ENCODE results near the gene ACE. TPM values are rescaled to one million over a fixed set of nuclear protein-coding genes. Genes with fewer than 3 reads are reported as not detected.

ACE gene
- total RNA-seq, 1 donor from 2014 or later, result 9.6 TPM

DNA sequence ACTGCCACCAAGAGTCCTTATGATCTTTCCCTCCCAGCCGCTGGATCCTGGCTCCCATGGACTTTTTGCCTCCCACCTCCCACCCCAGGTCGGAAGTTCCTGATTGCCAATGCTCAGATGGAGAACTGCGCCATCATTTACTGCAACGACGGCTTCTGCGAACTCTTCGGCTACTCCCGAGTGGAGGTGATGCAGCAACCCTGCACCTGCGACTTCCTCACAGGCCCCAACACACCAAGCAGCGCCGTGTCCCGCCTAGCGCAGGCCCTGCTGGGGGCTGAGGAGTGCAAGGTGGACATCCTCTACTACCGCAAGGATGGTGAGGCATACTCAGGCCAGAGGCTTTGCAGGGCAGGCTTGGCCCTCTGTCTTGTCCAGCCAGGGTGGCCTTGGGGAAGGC lies 47.2 kb downstream of the ACE start:
- H3K36me3 ChIP-seq, result no peaks in the 10 kb centered on the region
- H3K27me3 ChIP-seq, result no peaks in the 10 kb centered on the region
- TF ChIP-seq, protein P1, sequence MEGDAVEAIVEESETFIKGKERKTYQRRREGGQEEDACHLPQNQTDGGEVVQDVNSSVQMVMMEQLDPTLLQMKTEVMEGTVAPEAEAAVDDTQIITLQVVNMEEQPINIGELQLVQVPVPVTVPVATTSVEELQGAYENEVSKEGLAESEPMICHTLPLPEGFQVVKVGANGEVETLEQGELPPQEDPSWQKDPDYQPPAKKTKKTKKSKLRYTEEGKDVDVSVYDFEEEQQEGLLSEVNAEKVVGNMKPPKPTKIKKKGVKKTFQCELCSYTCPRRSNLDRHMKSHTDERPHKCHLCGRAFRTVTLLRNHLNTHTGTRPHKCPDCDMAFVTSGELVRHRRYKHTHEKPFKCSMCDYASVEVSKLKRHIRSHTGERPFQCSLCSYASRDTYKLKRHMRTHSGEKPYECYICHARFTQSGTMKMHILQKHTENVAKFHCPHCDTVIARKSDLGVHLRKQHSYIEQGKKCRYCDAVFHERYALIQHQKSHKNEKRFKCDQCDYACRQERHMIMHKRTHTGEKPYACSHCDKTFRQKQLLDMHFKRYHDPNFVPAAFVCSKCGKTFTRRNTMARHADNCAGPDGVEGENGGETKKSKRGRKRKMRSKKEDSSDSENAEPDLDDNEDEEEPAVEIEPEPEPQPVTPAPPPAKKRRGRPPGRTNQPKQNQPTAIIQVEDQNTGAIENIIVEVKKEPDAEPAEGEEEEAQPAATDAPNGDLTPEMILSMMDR (IDR thresholded peaks at IDR 0.05), result no peak
- TF ChIP-seq POLR2A (IDR thresholded peaks at IDR 0.05) (no peak), POLR2AphosphoS5 (IDR thresholded peaks at IDR 0.05; ENCODE audit: insufficient read depth in 1 of 2, low read depth in 1 of 2) (no peak)
- no peak overlapping the region for H3K4me3 ChIP-seq
- intact Hi-C loops (cut with DNase I), result no loop called here
- no peaks in the 10 kb centered on the region for H3K9me3 ChIP-seq
- no peak for DNase-seq (ENCODE audit: extremely low spot score in 2 of 2)
- no peak overlapping the region for H3K27ac ChIP-seq
- no peaks in the 10 kb centered on the region for H3K4me1 ChIP-seq

DNA sequence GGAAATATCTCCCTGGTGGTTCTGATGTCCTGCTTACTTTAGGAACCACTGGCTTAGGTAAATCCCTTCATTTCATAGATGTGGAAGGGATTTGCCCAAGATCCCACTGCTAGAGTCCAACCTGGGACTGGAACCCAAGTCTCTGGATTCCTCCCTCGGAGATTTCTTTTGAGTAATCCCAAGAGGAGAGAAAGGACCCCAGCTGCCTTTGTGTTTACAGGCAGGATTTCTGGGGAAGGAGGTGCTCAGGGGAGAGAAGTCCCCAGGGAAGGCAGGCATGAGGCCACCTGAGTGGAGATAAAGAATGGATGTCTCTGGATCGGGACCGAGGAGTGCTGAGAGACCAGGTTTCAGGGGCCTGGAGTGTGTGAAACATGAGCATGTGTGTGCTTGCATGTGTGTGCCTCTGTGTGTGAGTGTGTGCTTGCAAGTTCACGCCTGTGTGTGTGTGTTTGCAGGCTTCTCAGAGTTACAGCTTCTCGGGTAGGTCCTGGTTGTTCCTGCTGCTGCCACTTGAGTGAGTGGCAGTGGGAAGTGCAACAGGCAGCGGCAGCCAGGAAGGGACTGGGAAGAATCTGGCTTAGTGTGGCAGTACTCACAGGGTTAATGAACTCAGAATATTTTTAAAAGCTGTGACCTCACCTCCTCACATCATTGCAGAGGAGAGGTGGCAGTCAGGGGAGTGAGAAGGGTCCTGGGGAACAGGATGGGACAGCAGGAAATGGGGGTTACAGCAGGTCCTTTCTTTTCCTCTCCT lies 48.5 kb downstream of the ACE start:
- no peaks in the 10 kb centered on the region for H3K27me3 ChIP-seq
- H3K9me3 ChIP-seq, result no peaks in the 10 kb centered on the region
- H3K4me1 ChIP-seq, result no peaks in the 10 kb centered on the region
- no peak for DNase-seq (ENCODE audit: extremely low spot score in 2 of 2)
- H3K36me3 ChIP-seq, result no peaks in the 10 kb centered on the region
- TF ChIP-seq POLR2A (IDR thresholded peaks at IDR 0.05), result no peak
- TF ChIP-seq, protein P1 (IDR thresholded peaks at IDR 0.05), result no peak
- no peak overlapping the region for H3K4me3 ChIP-seq
- no peak overlapping the region for H3K27ac ChIP-seq
- intact Hi-C loops (cut with DNase I), result no loop called here

DNA sequence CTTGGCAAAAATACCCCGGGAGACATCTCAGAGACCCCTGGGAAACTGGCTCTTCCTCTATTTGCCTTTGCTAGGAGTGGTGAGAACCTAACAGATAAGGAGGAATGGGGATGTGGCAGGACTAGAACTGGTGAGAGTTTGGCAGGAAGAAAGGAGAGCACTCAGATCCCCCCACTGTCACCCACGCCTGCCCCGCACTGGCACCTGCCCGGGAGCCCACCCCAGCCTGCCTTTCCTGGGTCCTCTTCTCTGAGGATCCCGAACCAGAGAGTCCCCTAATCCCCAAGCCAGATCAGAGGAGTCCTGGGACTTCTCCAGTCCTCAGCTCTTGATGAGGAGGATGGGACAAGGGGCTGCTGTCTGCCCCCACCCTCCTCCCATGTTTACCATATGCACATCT lies 50.0 kb downstream of the ACE start:
- no peaks in the 10 kb centered on the region for H3K27me3 ChIP-seq
- H3K4me1 ChIP-seq, result no peaks in the 10 kb centered on the region
- TF ChIP-seq POLR2AphosphoS5 (IDR thresholded peaks at IDR 0.05; ENCODE audit: insufficient read depth in 1 of 2, low read depth in 1 of 2) (no peak), POLR2A (IDR thresholded peaks at IDR 0.05) (no peak)
- TF ChIP-seq, protein P1 (IDR thresholded peaks at IDR 0.05), result no peak
- DNase-seq (ENCODE audit: extremely low spot score in 2 of 2), result no peak
- H3K36me3 ChIP-seq, result no peaks in the 10 kb centered on the region
- no peak overlapping the region for H3K27ac ChIP-seq
- no peaks in the 10 kb centered on the region for H3K9me3 ChIP-seq
- intact Hi-C loops (cut with DNase I), result no loop called here
- H3K4me3 ChIP-seq, result no peak overlapping the region

DNA sequence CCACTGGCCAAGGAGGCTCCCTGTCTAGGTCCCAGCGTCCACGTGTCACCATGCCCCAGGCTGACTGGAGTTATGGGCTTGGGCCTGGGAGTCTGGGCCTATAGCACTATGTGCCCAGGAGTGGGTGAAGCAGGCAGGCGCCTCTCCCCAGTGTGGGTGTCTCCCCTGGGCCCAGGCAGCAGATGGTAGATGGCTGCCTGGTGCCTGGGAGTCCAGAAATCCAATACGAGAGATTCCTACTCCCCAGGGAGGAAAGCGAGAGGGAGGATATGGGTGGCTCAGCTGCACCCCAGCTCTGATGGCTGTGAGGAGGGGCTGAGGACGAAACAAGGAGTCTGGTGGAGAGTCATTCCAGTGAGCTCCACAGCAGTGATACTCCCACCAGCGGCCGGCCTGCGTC lies 51.3 kb downstream of the ACE start:
- intact Hi-C loops (cut with DNase I), result no loop called here
- no peaks in the 10 kb centered on the region for H3K9me3 ChIP-seq
- H3K27me3 ChIP-seq, result no peaks in the 10 kb centered on the region
- H3K36me3 ChIP-seq, result no peaks in the 10 kb centered on the region
- H3K4me1 ChIP-seq, result no peaks in the 10 kb centered on the region
- DNase-seq (ENCODE audit: extremely low spot score in 2 of 2), result no peak
- H3K27ac ChIP-seq, result no peak overlapping the region
- H3K4me3 ChIP-seq, result no peak overlapping the region
- no peak for TF ChIP-seq POLR2AphosphoS5 (IDR thresholded peaks at IDR 0.05; ENCODE audit: insufficient read depth in 1 of 2, low read depth in 1 of 2)
- no peak for TF ChIP-seq POLR2A (IDR thresholded peaks at IDR 0.05)
- TF ChIP-seq, protein P1 (IDR thresholded peaks at IDR 0.05), result no peak

DNA sequence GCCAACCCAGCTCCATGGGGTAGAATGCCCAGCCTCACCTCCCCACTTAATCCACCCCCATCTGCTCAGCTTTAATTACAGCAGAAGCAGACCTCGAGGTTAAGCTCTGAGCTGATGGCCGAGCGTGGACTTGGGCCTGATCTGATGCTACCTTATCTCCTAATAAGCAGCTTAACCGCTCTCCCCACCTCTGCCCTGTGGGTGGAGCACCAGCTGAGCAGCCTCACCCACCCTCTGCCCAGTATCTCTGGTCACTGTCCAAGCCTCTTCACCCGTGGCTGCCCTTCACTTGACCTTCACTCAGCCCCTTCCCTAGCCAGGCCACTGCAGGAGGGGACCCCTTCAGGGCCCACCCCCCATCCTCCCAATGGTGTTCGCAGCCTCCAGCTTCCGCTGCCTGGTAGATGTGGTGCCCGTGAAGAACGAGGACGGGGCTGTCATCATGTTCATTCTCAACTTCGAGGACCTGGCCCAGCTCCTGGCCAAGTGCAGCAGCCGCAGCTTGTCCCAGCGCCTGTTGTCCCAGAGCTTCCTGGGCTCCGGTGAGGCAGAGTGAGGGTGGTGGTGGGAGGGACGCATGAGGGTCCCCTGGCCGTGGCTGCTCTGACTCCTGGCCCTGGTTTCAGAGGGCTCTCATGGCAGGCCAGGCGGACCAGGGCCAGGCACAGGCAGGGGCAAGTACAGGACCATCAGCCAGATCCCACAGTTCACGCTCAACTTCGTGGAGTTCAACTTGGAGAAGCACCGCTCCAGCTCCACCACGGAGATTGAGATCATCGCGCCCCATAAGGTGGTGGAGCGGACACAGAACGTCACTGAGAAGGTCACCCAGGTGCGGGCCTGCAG lies 53.1 kb downstream of the ACE start:
- Histone ChIP-seq H3K27ac (no peak overlapping the region), H3K4me1 (no peaks in the 10 kb centered on the region), H3K4me3 (no peak overlapping the region), H3K27me3 (no peaks in the 10 kb centered on the region), H3K36me3 (no peaks in the 10 kb centered on the region), H3K9me3 (no peaks in the 10 kb centered on the region)
- no peak for TF ChIP-seq POLR2A (IDR thresholded peaks at IDR 0.05)
- no peak for TF ChIP-seq POLR2AphosphoS5 (IDR thresholded peaks at IDR 0.05; ENCODE audit: insufficient read depth in 1 of 2, low read depth in 1 of 2)
- TF ChIP-seq, protein P1 (IDR thresholded peaks at IDR 0.05), result no peak
- intact Hi-C loops (cut with DNase I), result loop anchor here (10.0 kb wide), 1 partner anchor 65 kb away; no protein-coding TSS in a partner anchor
- DNase-seq (ENCODE audit: extremely low spot score in 2 of 2), result no peak
